ENCODE results near the gene SH3RF1.

GRCh38 chr4:169309326-169309967, 38.7 kb upstream of the SH3RF1 start:
- no peak for TF ChIP-seq KAT7 (CRISPR knock-in tag; IDR thresholded peaks at IDR 0.05; ENCODE audit: borderline replicate concordance)
- no peak for TF ChIP-seq ZNF263 (CRISPR knock-in tag; IDR thresholded peaks at IDR 0.05; ENCODE audit: low read depth)
- TF ChIP-seq, protein P1, sequence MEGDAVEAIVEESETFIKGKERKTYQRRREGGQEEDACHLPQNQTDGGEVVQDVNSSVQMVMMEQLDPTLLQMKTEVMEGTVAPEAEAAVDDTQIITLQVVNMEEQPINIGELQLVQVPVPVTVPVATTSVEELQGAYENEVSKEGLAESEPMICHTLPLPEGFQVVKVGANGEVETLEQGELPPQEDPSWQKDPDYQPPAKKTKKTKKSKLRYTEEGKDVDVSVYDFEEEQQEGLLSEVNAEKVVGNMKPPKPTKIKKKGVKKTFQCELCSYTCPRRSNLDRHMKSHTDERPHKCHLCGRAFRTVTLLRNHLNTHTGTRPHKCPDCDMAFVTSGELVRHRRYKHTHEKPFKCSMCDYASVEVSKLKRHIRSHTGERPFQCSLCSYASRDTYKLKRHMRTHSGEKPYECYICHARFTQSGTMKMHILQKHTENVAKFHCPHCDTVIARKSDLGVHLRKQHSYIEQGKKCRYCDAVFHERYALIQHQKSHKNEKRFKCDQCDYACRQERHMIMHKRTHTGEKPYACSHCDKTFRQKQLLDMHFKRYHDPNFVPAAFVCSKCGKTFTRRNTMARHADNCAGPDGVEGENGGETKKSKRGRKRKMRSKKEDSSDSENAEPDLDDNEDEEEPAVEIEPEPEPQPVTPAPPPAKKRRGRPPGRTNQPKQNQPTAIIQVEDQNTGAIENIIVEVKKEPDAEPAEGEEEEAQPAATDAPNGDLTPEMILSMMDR (IDR thresholded peaks at IDR 0.05) = no peak
- no peak for TF ChIP-seq ZNF317 (CRISPR knock-in tag; IDR thresholded peaks at IDR 0.05; ENCODE audit: borderline replicate concordance, low read depth)
